Kidney epithelial cell (primary cell): ENCODE measurements around the gene CD46. TPM values are rescaled to one million over a fixed set of nuclear protein-coding genes. Genes with fewer than 3 reads are reported as not detected.

ENCODE experiments used
- DNase-seq: peaks from one replicate; pipeline ENCODE4 v3.0.0-alpha.2; 2010; ENCODE audit warnings: low read depth
- H3K27me3 ChIP-seq: 2 replicates; pipeline ENCODE4 v1.6.0; 2011; ENCODE audit warnings: low read length; ENCODE audit not compliant: control insufficient read depth, insufficient read depth
- H3K36me3 ChIP-seq: 2 replicates; pipeline ENCODE4 v1.5.1; 2011; ENCODE audit warnings: low read length; ENCODE audit not compliant: control insufficient read depth, insufficient read depth
- H3K4me3 ChIP-seq: 2 replicates; pipeline ENCODE4 v1.5.1; 2011; ENCODE audit warnings: low read depth, mild to moderate bottlenecking, control low read depth, low read length
- total RNA-seq: library from RNA; depleted of rRNA; stranded (reverse); fragments of >200 nt; gene quantifications from 2 replicates; pipeline ENCODE4 v1.2.3, GENCODE V29; 2015
- TF ChIP-seq, protein P1 (sequence below): IDR thresholded peaks from 2 replicates; pipeline ENCODE4 v1.5.1; 2011; ENCODE audit warnings: mild to moderate bottlenecking, moderate library complexity, low read length, control low read depth, inconsistent platforms; ENCODE audit not compliant: insufficient read depth, poor library complexity, severe bottlenecking

Gene CD46
- total RNA-seq, 1 donor from 2014 or later: 138 TPM

DNA sequence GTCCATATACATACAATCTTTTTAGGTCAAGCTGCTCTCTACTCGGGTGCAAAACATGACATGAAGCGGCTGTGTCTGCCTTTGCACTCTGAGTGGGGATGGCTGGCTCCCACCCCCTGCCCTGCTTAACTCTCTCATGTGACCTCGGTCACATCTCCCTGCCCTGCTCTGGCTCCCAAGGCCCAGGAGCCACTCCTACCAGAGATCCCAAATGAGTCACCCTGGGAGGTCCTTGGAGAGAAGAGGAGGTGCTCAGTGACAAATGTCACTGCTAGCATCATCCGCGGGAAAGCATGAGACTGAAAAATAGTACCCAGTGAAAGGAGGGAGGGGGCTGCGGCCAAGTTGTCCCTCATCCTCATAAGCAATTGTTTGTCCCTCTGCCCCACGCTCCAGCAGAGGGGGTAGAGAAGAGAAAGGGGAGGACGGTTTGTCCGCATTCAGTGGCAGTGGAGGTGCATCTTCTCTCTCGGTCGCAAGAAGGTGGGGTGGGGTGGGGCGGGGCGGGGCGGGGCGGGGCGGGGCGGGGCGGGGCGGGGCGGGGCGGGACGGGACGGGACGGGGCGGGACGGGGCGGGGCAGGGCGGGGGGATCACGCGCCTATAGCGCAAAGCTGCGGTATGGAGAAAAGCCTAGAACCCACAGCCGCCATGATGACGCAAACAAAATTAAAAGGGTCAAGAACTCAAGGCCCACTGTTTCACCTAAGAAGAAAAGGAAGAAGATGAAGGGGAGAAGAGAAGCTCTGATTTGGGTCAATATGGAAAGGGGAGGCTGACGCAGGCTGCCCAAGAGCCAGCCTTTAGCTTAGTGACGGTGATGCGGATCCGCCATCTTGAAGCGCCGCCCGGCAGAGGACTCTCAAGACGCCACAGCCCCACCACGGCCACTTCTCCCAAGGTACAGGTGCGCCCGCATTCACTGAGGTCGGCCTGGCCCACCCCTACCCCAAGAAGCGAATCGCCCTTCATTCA, 66.2 kb downstream of the CD46 start:
- TF ChIP-seq, protein P1, sequence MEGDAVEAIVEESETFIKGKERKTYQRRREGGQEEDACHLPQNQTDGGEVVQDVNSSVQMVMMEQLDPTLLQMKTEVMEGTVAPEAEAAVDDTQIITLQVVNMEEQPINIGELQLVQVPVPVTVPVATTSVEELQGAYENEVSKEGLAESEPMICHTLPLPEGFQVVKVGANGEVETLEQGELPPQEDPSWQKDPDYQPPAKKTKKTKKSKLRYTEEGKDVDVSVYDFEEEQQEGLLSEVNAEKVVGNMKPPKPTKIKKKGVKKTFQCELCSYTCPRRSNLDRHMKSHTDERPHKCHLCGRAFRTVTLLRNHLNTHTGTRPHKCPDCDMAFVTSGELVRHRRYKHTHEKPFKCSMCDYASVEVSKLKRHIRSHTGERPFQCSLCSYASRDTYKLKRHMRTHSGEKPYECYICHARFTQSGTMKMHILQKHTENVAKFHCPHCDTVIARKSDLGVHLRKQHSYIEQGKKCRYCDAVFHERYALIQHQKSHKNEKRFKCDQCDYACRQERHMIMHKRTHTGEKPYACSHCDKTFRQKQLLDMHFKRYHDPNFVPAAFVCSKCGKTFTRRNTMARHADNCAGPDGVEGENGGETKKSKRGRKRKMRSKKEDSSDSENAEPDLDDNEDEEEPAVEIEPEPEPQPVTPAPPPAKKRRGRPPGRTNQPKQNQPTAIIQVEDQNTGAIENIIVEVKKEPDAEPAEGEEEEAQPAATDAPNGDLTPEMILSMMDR: no peak
- Histone ChIP-seq H3K27me3 (peaks cover 2% of the 10 kb centered on the region), H3K4me3 (no peak overlapping the region), H3K36me3 (no peaks in the 10 kb centered on the region)
- no peak for DNase-seq

DNA sequence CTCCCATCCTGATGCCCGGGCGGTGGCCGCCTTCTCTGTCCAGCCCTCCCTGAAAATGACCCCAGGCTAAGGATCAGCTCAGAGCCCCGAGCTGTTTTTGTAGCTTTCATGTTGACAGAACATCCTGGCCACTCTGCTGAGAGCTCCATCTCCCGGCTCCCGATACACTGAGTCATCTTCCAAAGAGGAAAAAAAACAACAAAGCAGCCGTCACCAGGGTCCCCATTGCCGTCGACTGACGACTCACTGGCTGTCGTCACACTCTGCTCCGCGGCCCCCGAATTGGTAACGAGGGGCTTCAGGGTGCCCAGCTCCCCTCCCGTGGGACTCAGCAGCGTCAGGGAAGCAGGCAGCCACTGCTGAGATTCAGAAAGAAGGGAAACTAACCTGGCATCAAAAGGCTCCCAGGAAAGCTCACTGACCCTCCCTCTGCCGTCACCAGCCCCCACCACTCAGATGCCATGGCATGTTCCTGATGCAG, 67.2 kb downstream of the CD46 start:
- no peaks in the 10 kb centered on the region for H3K36me3 ChIP-seq
- H3K4me3 ChIP-seq: no peak overlapping the region
- peaks cover 2% of the 10 kb centered on the region for H3K27me3 ChIP-seq
- TF ChIP-seq, protein P1: no peak
- DNase-seq: no peak

DNA sequence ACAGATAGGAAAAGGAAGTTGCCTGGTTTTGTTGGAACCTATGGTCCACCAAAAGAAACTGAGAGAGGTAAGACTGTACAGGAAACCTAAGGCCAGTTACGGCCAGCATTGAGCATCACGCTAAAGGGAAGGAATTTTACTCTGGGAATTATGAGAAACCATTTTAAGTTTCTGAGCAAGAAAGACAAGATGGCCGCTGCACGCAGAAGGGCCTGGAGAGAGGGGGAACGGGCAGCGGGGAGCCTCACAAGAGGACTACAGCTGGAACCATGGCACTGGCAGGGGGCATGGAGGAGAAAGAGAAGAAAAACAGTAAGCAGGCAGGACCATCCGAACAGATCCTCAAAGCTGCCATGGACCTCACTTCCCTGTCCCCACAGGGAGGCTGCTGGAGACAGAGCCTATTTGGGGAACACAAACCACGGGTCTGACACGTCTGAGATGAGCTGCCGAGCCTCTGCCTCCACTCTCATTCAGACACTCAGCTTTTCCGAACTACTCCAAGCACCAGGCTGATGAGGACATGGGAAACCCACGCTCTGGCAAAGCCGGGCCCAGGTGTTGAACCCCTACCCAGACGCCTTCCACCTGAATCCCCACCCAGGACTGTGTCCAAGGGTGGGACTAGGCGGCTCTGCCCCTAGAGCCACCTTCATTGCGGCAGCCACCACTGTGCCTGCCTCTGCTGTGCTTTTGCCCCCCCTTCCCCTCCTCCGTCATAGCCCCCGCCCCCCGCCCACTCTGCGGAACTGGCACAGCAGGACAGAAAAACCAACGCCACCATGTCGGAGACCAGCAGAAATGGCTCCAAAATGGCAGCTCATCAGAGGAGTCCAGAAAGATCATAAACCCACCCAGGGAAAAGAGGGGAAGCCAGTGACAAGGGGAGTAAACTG, 69.0 kb downstream of the CD46 start:
- TF ChIP-seq, protein P1: no peak
- no peaks in the 10 kb centered on the region for H3K36me3 ChIP-seq
- no peak overlapping the region for H3K4me3 ChIP-seq
- no peak for DNase-seq
- peaks cover 2% of the 10 kb centered on the region for H3K27me3 ChIP-seq

DNA sequence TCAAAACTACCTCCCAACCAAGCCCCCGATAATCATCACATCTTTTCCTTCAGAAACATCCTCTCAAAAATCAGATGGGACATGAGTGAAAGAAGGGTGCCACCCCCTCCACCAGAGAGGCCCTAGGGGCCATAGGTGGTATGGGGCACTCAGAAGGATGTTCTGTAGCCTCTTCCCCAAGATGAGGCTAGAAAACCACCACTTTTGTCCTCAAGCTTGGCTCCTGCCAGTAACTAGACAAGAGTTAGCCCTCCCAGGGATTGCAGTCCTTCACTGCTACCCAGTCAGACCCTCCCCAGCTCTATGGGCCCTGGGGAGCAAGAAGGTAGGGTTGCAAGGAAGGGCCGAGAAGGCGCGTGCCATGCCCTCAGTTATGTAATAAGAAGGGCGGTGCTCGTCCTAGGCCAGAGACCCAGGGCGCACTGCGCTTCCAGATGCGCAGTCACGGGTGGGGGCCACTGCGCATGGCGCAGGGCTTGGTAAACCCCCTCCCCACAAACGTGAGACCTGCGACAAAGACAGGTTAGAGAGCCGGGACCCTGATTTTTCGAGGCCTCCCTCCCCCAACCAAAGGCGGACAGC, 69.7 kb downstream of the CD46 start:
- Histone ChIP-seq H3K36me3 (no peaks in the 10 kb centered on the region), H3K4me3 (no peak overlapping the region), H3K27me3 (peaks cover 2% of the 10 kb centered on the region)
- TF ChIP-seq, protein P1: no peak
- no peak for DNase-seq

DNA sequence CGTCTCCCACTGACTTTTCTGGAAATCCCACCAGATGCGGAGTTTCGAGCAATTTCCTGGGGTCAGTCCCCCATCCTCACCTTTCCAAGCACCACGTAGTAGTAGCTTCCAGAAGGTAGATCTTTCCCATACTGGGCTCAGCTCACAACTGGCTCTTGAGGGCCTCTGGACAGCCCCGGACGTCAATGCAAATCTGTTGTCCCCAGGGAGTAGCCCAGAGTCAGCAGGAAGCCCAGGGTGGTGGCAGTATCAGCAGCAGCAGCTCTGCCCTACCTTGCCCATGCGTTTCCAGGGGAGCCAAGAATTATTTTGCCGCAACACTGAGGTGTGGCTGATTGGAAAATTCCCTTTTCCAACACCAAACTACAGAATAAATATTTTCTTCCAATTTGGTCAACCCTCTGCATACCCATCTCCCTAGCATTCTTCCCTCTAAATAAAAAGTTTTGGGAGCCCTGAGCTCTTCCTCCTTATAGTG, 70.3 kb downstream of the CD46 start:
- H3K36me3 ChIP-seq: no peaks in the 10 kb centered on the region
- peaks cover 2% of the 10 kb centered on the region for H3K27me3 ChIP-seq
- DNase-seq: no peak
- TF ChIP-seq, protein P1: no peak
- no peak overlapping the region for H3K4me3 ChIP-seq
